Measurements from ENCODE around the gene PGRMC2.

DNA sequence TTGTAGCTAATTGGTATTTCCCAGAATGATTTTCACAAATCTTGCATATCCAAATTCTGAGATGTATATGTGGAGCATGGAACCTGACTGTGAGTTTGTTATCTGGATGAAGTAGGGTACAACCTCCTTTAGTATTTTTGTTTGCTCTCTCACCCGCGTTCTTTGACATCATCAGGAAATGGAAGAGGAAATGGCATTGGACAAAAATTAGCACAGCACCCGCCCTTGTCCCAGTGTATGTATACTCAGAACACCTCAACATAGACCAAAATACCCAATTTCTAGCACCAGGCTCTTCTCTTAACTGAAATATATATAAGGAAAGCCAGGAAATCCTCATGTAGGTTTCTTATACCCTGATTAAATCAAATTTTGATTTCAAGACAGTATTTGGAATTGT is 6.9 kb upstream of the PGRMC2 start:
- TF ChIP-seq, protein P1, sequence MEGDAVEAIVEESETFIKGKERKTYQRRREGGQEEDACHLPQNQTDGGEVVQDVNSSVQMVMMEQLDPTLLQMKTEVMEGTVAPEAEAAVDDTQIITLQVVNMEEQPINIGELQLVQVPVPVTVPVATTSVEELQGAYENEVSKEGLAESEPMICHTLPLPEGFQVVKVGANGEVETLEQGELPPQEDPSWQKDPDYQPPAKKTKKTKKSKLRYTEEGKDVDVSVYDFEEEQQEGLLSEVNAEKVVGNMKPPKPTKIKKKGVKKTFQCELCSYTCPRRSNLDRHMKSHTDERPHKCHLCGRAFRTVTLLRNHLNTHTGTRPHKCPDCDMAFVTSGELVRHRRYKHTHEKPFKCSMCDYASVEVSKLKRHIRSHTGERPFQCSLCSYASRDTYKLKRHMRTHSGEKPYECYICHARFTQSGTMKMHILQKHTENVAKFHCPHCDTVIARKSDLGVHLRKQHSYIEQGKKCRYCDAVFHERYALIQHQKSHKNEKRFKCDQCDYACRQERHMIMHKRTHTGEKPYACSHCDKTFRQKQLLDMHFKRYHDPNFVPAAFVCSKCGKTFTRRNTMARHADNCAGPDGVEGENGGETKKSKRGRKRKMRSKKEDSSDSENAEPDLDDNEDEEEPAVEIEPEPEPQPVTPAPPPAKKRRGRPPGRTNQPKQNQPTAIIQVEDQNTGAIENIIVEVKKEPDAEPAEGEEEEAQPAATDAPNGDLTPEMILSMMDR (IDR thresholded peaks at IDR 0.05): no peak
- no peak for TF ChIP-seq POLR2A (IDR thresholded peaks at IDR 0.05)

Data from body of pancreas (tissue), 4 donors.